Trophoblast cell (in vitro differentiated cells and primary cell): Measurements from ENCODE around the gene RAB31.

Source experiments
- DNase-seq, 2 donors: peaks; one replicate each; pipeline ENCODE4 v3.0.0-alpha.2; 2016
- H2AFZ ChIP-seq: 2 replicates; pipeline ENCODE4 v1.6.1; 2013; ENCODE audit warnings: low read length, moderate library complexity, mild to moderate bottlenecking; ENCODE audit not compliant: insufficient read depth, poor library complexity
- H2AK5ac ChIP-seq: 2 replicates; pipeline ENCODE4 v1.6.1; 2013; ENCODE audit warnings: mild to moderate bottlenecking, low read length
- H2BK120ac ChIP-seq: 2 replicates; pipeline ENCODE4 v1.6.1; 2013; ENCODE audit warnings: low read length, mild to moderate bottlenecking, moderate library complexity; ENCODE audit not compliant: insufficient read depth, poor library complexity
- H2BK12ac ChIP-seq: 2 replicates; pipeline ENCODE4 v1.6.1; 2013; ENCODE audit warnings: mild to moderate bottlenecking, low read length, moderate library complexity
- H2BK5ac ChIP-seq: 2 replicates; pipeline ENCODE4 v1.6.1; 2013; ENCODE audit warnings: low read length, low read depth, moderate library complexity, mild to moderate bottlenecking; ENCODE audit not compliant: poor library complexity
- H3K14ac ChIP-seq: 2 replicates; pipeline ENCODE4 v1.6.1; 2013; ENCODE audit warnings: mild to moderate bottlenecking, low read length
- H3K18ac ChIP-seq: 2 replicates; pipeline ENCODE4 v1.6.1; 2013; ENCODE audit warnings: mild to moderate bottlenecking, low read length
- H3K23ac ChIP-seq: 2 replicates; pipeline ENCODE4 v1.6.1; 2013; ENCODE audit warnings: low read length
- H3K27ac ChIP-seq: 2 replicates; pipeline ENCODE4 v1.5.1; 2013; ENCODE audit warnings: low read depth, mild to moderate bottlenecking, inconsistent platforms, low read length, moderate library complexity
- H3K27me3 ChIP-seq: 2 replicates; pipeline ENCODE4 v1.6.1; 2013; ENCODE audit warnings: inconsistent platforms, mild to moderate bottlenecking, low read length, moderate library complexity; ENCODE audit not compliant: insufficient read depth
- H3K36me3 ChIP-seq, 2 experiments: 1 replicate in 1 of 2; 2 replicates in 1 of 2; pipeline ENCODE4 v1.6.1; 2013; ENCODE audit warnings: low read length in 2 of 2, mild to moderate bottlenecking in 2 of 2, moderate library complexity in 1 of 2; ENCODE audit not compliant: insufficient read depth in 2 of 2, control insufficient read depth in 1 of 2
- H3K4ac ChIP-seq: 2 replicates; pipeline ENCODE4 v1.6.1; 2013; ENCODE audit warnings: low read depth, mild to moderate bottlenecking, low read length, moderate library complexity
- H3K4me1 ChIP-seq, 2 experiments: 1 replicate in 1 of 2; 2 replicates in 1 of 2; pipeline ENCODE4 v1.6.1; 2013; ENCODE audit warnings: low read length in 2 of 2, mild to moderate bottlenecking in 2 of 2, moderate library complexity in 1 of 2; ENCODE audit not compliant: insufficient read depth in 2 of 2, control insufficient read depth in 1 of 2
- H3K4me2 ChIP-seq: 2 replicates; pipeline ENCODE4 v1.6.1; 2013; ENCODE audit warnings: inconsistent platforms, mild to moderate bottlenecking, low read length, moderate library complexity
- H3K4me3 ChIP-seq: 2 replicates; pipeline ENCODE4 v1.5.1; 2013; ENCODE audit warnings: mild to moderate bottlenecking, low read depth, low read length, inconsistent platforms
- H3K79me1 ChIP-seq: one replicate; pipeline ENCODE4 v1.6.1; 2013; ENCODE audit warnings: low read length
- H3K79me2 ChIP-seq: 2 replicates; pipeline ENCODE4 v1.6.1; 2013; ENCODE audit warnings: low read length, mild to moderate bottlenecking; ENCODE audit not compliant: control insufficient read depth, insufficient read depth, poor library complexity
- H3K9ac ChIP-seq: 2 replicates; pipeline ENCODE4 v1.6.1; 2013; ENCODE audit warnings: mild to moderate bottlenecking, low read length
- H3K9me3 ChIP-seq: 2 replicates; pipeline ENCODE4 v1.6.1; 2013; ENCODE audit warnings: low read depth, mild to moderate bottlenecking, control low read depth, inconsistent platforms, low read length; ENCODE audit not compliant: insufficient read depth
- H4K12ac ChIP-seq: 2 replicates; pipeline ENCODE4 v1.6.1; 2013; ENCODE audit warnings: low read depth, mild to moderate bottlenecking, low read length, moderate library complexity
- H4K8ac ChIP-seq: 2 replicates; pipeline ENCODE4 v1.6.1; 2013; ENCODE audit warnings: low read depth, mild to moderate bottlenecking, low read length, moderate library complexity
- H4K91ac ChIP-seq: one replicate; pipeline ENCODE4 v1.6.1; 2013; ENCODE audit warnings: low read depth, mild to moderate bottlenecking, low read length, moderate library complexity
- WGBS: extraction: QIAGEN DNeasy Blood & Tissue Kit; methylation state at CpG from one replicate; pipeline ENCODE4 v1.1.7; 2013; ENCODE audit warnings: missing lambda C conversion rate; ENCODE audit not compliant: insufficient read length, insufficient coverage; ENCODE audit errors: extremely low coverage; 5-methylcytosine and 5-hydroxymethylcytosine counted together

The RAB31 gene

GRCh38 chr18:9835113-9835755 lies 127.1 kb downstream of the RAB31 start:
- no CpG with 5 or more reads among the region's 11 CpGs for WGBS
- no peak overlapping the region for H3K4ac ChIP-seq

GRCh38 chr18:9835825-9836224 lies 127.7 kb downstream of the RAB31 start:
- no CpG with 5 or more reads among the region's 10 CpGs for WGBS
- Histone ChIP-seq H2BK5ac (no peak overlapping the region), H3K14ac (no peak overlapping the region)

More at GRCh38 chr18:9835113-9835755, 127.1 kb downstream of the RAB31 start:
- H3K9ac ChIP-seq, result no peak overlapping the region
- no peak overlapping the region for H2BK5ac ChIP-seq
- H2BK120ac ChIP-seq, result no peak overlapping the region
- no peak overlapping the region for H2BK12ac ChIP-seq
- peak overlapping the region; percentile 29 for H3K27ac ChIP-seq
- H3K4me1 ChIP-seq, result peaks cover 23 to 25% of the 10 kb centered on the region in 2 experiments
- no peak overlapping the region for H3K4me3 ChIP-seq
- H3K9me3 ChIP-seq, result no peaks in the 10 kb centered on the region
- H3K23ac ChIP-seq, result no peak overlapping the region
- no peak overlapping the region for H3K14ac ChIP-seq
- no peak overlapping the region for H4K91ac ChIP-seq
- H3K4me2 ChIP-seq, result no peak overlapping the region
- no peak overlapping the region for H2AK5ac ChIP-seq
- H3K79me2 ChIP-seq, result peaks cover 2% of the 10 kb centered on the region
- no peaks in the 10 kb centered on the region for H3K79me1 ChIP-seq
- no peak overlapping the region for H4K8ac ChIP-seq
- no peak overlapping the region for H4K12ac ChIP-seq
- no peak overlapping the region for H2AFZ ChIP-seq
- DNase-seq, result peak; percentile 74 to 80
- peaks cover 39 to 55% of the 10 kb centered on the region in 2 experiments for H3K36me3 ChIP-seq
- H3K18ac ChIP-seq, result no peak overlapping the region
- no peaks in the 10 kb centered on the region for H3K27me3 ChIP-seq

GRCh38 chr18:9838144-9838877 lies 130.2 kb downstream of the RAB31 start:
- Histone ChIP-seq H3K14ac (no peak overlapping the region), H3K4me3 (no peak overlapping the region), H3K18ac (peak overlapping the region; percentile 1), H2AK5ac (no peak overlapping the region), H3K4ac (no peak overlapping the region), H4K12ac (no peak overlapping the region), H4K8ac (no peak overlapping the region), H3K23ac (no peak overlapping the region), H2AFZ (no peak overlapping the region), H3K79me1 (no peaks in the 10 kb centered on the region), H3K9me3 (no peaks in the 10 kb centered on the region), H3K9ac (no peak overlapping the region), H3K4me2 (no peak overlapping the region), H3K4me1 (peaks cover 23 to 25% of the 10 kb centered on the region in 2 experiments), H4K91ac (no peak overlapping the region), H3K79me2 (no peaks in the 10 kb centered on the region), H2BK12ac (no peak overlapping the region), H3K36me3 (peaks cover 24 to 45% of the 10 kb centered on the region in 2 experiments), H2BK5ac (no peak overlapping the region), H2BK120ac (no peak overlapping the region), H3K27ac (peak overlapping the region; percentile 12), H3K27me3 (no peaks in the 10 kb centered on the region)
- peak; percentile 94 to 97 for DNase-seq
- WGBS, result no CpG with 5 or more reads among the region's 10 CpGs

More at GRCh38 chr18:9835825-9836224, 127.7 kb downstream of the RAB31 start:
- H3K4me1 ChIP-seq, result peaks cover 23 to 25% of the 10 kb centered on the region in 2 experiments
- H4K8ac ChIP-seq, result no peak overlapping the region
- no peak overlapping the region for H3K4me2 ChIP-seq
- H3K4me3 ChIP-seq, result no peak overlapping the region
- H2BK12ac ChIP-seq, result no peak overlapping the region
- no peak overlapping the region for H3K18ac ChIP-seq
- H3K79me2 ChIP-seq, result peaks cover 2% of the 10 kb centered on the region
- H3K27ac ChIP-seq, result no peak overlapping the region
- H3K9ac ChIP-seq, result no peak overlapping the region
- no peak overlapping the region for H4K91ac ChIP-seq
- H3K79me1 ChIP-seq, result no peaks in the 10 kb centered on the region
- H3K4ac ChIP-seq, result no peak overlapping the region
- no peak overlapping the region for H2BK120ac ChIP-seq
- no peak overlapping the region for H2AFZ ChIP-seq
- H3K9me3 ChIP-seq, result no peaks in the 10 kb centered on the region
- H2AK5ac ChIP-seq, result no peak overlapping the region
- H3K23ac ChIP-seq, result no peak overlapping the region
- H3K27me3 ChIP-seq, result no peaks in the 10 kb centered on the region
- no peak for DNase-seq
- H3K36me3 ChIP-seq, result peaks cover 37 to 55% of the 10 kb centered on the region in 2 experiments
- no peak overlapping the region for H4K12ac ChIP-seq

GRCh38 chr18:9839211-9839610 lies 131.1 kb downstream of the RAB31 start:
- Histone ChIP-seq H3K4me3 (no peak overlapping the region), H3K9me3 (no peaks in the 10 kb centered on the region), H2AFZ (no peak overlapping the region), H3K27me3 (no peaks in the 10 kb centered on the region), H2AK5ac (no peak overlapping the region), H3K27ac (no peak overlapping the region), H3K9ac (no peak overlapping the region), H4K12ac (no peak overlapping the region), H2BK12ac (no peak overlapping the region), H4K8ac (no peak overlapping the region), H3K18ac (peak overlapping the region; percentile 14), H3K14ac (no peak overlapping the region), H2BK5ac (no peak overlapping the region), H3K23ac (no peak overlapping the region), H3K4ac (no peak overlapping the region), H3K79me2 (no peaks in the 10 kb centered on the region), H4K91ac (no peak overlapping the region), H3K4me1 (peaks cover 23 to 25% of the 10 kb centered on the region in 2 experiments), H3K79me1 (no peaks in the 10 kb centered on the region), H3K36me3 (peaks cover 30 to 49% of the 10 kb centered on the region in 2 experiments), H3K4me2 (no peak overlapping the region), H2BK120ac (no peak overlapping the region)
- DNase-seq, result no peak
- no CpG with 5 or more reads among the region's 8 CpGs for WGBS
